ENCODE measurements around the gene APOBEC2.
A peak's percentile ranks its signal among the peaks of the same experiment; 100 is the strongest.
"Not testable (repeated sequence)": the region's sequence is repeated elsewhere in the genome, so short reads cannot be mapped to it uniquely, and the experiment has no call there.

Gene APOBEC2

GRCh38 chr6:41053041-41053440, at the start of gene APOBEC2:
Gene APOBEC2 (plus strand): TSS chr6:41053202. CDS start chr6:41053348, 146 bp downstream.
- no peak for DNase-seq

DNA sequence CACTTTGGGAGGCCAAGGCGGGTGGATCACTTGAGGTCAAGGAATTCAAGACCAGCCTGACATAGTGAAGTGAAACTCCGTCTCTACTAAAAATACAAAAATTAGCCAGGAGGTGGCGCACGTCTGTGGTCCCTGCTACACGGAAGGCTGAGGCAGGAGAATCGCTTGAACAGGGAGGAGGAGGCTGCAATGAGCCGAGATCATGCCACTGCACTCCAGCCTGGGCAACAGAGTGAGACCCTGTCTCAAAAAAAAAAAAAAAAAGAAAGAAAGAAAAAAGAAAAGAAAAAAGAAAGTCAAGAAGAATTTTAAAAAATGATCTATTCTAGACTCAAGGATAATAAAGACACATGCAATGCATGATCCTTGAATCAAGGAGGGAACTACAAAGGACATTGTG, 46.8 kb upstream of the APOBEC2 start:
- DNase-seq = peak in 1 of 2 experiments; percentile 60

- DNase-seq = not testable (repeated sequence)
Observed at GRCh38 chr6:41006980-41007379, 46.0 kb upstream of the APOBEC2 start.

DNA sequence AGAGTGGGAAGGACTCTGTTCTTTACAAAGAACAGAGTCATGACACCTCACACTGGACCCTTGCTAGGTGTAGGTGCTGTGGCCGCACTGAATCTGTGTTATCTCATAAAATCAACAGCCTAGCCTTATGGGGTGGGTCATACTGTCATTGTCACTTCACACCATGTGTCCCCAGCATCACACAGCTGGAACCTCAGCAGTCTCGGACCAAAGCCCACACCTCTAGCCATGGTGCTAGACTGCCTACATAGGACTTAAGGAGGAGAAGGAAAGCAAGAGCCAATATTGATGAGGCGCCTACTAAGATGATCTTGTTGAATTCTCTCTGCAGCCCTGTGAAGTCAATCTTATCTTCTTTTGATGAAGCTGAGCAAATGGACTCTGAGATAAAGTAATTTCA, 45.0 kb upstream of the APOBEC2 start:
- no peak for DNase-seq

DNA sequence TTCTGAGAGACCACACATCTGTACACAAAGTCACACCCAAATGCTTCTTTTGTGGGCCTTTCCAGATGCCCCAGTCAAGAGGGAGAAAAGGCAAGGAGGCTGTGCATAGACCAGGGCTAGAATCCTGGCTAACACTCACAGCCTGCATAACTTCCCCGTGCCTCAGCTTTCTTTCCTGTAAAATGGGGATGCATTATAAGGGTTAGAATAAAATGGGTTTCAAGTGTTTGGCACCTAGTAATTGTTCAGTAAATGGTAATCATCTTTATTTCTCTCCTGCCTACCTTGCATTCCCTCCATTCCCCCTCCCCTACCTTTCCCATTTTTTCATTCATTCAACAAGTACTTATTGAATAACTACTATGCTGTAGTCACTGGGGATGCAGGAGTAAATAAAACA, 43.3 kb upstream of the APOBEC2 start:
- DNase-seq = no peak

DNA sequence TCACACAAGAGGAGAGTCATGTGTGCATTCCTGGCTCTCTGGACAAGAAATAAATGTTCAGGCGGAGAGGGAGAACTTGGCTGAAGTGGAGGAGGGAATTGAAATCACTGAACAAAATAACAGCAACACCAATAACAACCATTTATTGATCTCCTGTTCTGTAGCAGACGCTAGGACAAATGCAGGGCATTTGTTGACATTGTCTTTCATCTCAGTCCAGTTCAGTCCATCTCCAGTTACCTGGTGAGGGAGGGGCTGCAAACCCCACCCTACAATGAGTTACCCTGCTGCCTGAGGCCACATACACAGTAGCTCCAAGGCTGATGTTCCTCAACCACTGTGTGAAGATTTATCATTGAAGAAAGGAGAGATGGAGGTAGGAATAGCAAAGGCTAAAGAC, 41.3 kb upstream of the APOBEC2 start:
- no peak for DNase-seq

GRCh38 chr6:41013466-41014153, 39.4 kb upstream of the APOBEC2 start:
- no peak for DNase-seq

DNA sequence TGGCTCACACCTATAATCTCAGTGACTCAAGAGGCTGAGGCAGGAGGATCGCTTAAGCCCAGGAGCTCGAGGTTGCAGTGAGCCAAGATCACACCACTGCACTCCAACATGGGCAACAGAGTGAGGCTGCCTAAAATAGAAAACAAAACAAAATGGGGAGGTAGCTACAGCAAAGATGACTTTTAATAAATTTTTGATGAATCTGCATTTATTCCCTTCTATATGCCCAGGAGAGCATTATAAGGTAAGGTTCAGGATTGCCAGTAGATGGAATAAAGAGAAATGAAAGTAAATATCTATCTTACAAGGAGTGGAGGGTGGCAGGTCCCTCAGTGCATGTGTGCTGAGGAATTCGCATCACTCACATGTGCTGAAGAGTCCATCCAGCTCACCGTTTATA, 38.2 kb upstream of the APOBEC2 start:
- no peak for DNase-seq

DNA sequence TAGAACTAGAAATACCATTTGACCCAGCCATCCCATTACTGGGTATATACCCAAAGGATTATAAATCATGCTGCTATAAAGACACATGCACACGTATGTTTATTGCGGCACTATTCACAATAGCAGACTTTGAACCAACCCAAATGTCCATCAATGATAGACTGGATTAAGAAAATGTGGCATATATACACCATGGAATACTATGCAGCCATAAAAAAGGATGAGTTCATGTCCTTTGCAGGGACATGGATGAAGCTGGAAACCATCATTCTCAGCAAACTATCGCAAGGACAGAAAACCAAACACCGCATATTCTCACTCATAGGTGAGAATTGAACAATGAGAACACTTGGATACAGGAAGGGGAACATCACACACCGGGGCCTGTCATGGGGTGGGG, 37.1 kb upstream of the APOBEC2 start:
- not testable (repeated sequence) for DNase-seq

DNA sequence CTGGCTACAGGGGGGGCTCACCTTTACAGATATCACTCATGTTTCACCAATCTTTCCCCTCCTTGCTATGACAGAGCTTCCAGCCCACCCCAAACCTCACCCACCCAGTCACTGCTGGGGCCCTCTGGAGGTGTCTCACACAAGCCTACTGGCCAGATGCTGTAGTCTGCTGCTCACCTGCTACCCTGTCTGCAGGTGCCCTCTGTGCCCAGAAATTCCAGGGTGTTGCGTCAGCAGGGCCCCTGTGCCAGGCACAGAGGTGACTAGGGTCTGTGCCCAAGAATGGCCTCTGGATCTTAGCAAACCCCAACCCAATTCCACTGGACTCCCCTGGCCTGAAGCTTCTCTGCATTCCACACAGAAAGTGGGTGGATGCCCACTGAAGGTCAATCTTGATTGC, 35.3 kb upstream of the APOBEC2 start:
- no peak for DNase-seq

- DNase-seq = no peak
Observed at GRCh38 chr6:41021832-41022231, 31.2 kb upstream of the APOBEC2 start.

DNA sequence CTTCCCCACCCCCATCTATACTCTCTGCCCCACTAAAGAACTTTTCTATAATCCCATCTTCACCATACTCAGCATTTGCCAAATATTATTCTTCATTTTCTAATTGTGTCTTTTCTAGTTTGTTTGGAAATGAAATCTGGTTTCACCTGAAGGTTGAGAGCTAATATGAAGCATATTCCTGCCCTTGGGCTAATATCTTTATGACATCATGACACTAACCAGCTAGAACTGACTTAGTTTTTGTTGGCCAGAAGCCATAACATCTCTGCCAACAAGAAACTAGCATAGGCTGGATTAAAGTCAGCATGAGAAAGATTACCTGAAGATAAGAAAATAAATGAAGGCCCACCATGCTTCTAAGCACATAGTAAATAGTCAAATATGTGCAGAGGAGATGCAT, 30.7 kb upstream of the APOBEC2 start:
- DNase-seq = no peak

DNA sequence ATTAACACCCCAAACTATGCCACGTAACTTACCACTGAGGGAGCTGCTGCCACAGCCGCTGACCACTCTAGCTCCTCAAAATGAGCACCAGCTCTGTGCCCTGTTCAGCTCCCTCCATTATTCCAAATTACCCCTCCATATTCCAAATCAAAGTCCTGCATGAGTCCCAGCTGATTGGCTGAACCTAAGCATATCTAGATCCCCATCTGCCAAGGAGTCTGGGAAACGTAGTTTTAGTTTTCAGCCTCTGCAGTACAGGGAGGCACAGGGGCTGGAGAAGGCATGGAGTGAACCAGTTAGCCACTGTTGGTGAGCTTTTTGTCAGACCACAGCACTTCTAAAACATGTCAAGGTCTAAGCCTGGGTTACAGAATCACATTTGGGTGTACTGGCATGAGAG, 29.9 kb upstream of the APOBEC2 start:
- DNase-seq = no peak

DNA sequence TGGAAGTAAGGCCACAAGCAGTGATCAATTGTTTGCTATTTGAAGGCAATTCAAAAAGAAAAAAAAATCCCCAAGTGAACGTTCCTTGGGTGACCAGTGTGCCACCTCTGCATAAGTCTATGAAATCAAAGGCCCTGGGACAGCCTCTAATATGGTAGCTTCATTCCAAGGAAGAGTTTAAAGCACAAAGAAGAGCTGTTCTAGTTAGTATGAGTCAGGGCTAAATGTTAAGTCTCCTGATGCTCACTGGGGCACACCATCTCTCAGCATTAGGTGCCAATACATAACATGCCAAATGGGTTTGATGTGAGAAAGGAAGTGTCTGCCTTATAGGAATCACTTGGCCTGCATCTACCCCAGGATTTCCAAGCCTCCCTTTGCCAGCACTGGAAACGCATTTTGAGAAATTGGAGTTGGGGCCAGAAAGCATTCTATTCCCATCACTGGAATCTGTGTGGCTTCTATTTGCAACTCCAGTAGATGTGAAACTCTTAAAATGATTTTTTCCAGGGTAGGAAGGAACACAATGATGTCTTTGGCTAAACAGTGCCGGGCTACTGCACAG, 27.0 kb upstream of the APOBEC2 start:
- no peak for DNase-seq

GRCh38 chr6:41027241-41027640, 25.8 kb upstream of the APOBEC2 start:
- no peak for DNase-seq

GRCh38 chr6:41027799-41028560, 25.0 kb upstream of the APOBEC2 start:
- no peak for DNase-seq

DNA sequence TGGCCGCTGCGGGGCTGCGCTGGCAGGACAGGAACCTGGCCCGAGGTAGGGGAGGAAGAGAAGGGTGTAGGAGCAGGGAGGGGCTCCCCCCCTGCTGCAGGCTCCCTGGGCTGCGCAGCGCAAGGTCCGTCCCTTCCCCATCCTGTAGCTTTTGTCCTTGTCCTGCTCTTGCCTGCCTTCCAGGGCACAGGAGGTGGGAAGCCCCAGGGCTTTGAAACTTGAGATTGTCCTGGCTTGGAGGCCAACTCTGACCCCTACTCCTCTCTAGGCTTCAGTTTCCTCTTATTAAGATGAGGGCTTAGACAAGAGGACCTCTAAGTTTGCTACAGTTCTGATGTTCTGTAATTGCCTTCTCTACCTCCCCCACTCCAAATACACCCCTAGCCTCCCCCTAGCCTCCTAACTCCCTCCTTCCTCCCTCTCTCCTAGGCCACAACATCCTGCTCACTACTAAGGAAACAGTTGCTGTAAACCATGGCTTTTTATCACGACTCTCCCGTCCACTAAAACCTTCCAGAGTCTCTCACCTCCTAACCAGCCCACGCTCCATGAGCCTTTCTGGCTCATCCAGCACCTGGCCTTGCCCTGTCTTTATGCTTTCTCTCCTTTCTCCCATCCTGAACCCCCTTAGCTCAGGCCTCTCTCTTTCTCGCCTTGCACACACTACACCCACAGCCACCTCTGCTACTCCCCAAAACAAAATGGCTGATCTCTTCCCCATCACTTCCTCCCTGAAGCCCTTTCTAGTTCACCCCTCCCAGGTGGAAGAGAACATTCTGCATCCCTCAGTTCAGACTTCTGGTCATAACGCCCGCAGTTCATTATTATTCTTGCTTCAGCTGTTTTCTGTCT, 24.2 kb upstream of the APOBEC2 start:
- no peak for DNase-seq

- DNase-seq = no peak
Observed at GRCh38 chr6:41032830-41033229, 20.2 kb upstream of the APOBEC2 start.

GRCh38 chr6:41033776-41034175, 19.2 kb upstream of the APOBEC2 start:
- DNase-seq = no peak

DNA sequence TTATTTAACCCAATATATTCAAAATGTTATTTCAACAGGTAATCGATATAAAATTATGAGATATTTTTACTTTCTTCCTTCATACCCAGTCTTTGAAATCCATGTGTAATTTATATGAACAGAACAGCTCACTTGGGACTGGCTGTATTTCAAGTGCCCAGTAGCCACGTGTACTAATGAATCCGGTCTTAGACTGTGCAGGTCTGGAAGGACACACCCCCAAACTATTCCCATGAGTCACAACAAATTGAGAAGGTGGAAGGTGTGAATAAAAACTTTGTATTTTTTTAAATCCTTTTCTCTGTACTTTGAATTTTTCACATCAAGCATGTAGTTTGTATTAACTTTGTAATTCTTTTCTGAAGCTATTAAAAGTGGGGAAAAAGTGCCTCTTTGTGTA, 16.8 kb upstream of the APOBEC2 start:
- DNase-seq = no peak

DNA sequence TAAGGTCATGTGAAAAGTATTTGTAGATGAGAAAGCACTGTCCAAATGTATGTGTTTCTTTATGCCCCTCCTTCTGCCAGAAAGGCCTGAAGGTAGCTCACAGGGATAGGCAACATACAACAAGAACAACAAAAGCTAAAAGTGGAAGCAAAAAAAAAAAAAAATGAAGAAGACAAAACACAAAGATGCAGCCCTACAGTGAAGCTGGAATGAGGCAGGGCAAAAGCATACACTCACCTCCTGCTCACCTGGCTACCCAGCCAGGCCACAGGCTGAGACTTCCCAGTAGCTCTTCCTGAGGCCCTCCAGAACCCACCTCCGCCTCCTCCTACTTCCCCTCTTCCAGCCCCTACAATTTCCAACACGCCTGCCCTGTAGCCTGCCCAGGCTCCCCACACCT, 16.4 kb upstream of the APOBEC2 start:
- no peak for DNase-seq

DNA sequence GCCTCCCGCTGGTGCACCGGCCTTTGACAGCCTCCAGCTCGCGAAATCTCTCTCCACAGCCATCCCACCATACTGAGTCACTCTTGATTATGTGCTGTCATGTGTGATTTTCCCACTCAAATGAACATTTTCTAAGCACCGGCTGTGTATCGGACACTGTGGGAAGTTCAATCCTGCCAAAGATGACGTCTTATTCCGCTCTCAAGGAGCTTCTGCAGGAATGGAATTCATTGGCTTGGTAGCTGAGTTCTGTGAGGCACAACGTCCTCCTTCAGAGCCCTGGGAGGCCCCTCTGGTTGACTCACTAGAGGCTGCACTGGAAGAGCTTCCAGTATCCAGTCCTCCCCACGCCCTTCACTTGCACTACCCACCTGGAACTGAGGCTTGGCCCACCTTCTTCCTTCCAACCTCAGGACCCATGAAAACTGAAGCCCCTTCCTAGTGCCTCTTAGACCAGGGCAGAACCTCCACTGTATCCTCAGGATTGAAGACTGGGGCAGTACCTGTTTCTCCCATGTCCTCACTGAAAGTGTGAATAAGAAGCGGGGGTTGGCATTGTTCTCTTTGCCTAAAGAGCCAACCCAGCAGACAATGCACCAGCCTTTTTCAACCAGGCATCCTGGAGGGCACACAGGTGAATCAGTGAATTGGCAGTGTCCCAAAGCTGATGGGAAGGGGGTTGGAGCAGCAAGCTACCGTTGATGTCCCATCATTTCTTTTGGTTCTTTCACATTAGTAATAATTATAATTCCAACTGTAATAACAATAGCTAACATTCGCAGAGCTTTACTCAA, 15.7 kb upstream of the APOBEC2 start:
- no peak for DNase-seq

All from SW 1271 (cell line).